Measurements from ENCODE around the gene SLC51A.

Gene SLC51A

DNA sequence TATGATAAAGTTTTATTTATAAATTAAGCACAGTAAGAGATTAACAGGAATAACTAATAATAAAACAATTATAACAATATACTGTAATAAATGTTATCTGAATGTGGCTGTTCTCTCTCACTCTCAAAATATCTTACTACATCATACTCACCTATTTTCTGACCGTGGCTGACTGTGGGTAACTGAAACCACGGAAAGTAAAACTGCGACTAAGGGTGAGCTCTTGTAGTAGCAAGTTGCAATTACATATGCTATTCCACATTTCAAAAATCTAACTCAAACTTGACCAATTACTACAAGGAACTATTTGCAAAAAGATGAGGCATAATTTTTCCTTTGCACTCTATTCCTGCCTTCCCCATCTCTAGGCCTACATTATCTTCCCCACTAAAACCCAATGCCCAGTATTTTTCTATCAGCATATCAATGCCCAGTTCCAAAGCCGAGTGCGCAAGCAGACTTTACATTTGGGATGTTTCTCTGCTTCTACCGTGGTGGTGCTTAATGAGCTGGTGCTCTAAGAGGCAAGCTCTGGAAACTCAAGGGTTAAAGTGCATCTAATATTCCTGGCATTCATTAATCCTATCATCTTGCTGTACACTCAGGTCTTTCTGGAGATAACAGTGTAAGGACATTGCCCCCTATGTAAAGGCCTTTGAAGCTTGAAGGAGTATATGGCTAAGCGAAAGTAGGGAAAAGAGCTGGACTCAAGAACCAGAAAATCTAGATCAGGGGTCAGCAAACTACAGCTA lies 64.5 kb downstream of the SLC51A start:
- DNase-seq (ENCODE audit: extremely low spot score, insufficient read length, low read depth) (no peak), FAIRE-seq (peak; percentile 61)

DNA sequence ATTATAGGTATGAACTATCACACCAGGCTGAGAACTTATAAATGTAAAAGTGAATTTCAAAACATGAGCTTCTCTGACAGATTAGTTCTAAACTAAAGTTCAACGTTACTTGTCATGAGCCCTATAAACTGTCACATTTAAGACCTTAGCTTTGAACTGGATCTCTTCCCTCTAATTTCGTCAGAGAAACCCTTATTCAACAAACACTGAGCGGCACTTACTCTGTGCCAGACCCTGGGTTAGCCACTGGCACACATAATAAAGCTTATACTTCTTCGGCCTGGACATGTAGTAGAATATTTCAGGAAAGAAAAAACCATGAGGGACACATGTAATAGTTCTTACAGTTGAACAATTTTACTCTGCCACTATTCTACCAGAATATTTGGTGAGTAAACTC lies 65.6 kb downstream of the SLC51A start:
- FAIRE-seq (no peak), DNase-seq (ENCODE audit: extremely low spot score, insufficient read length, low read depth) (no peak)
